Retinal pigment epithelial cell (primary cell): ENCODE data around the gene SEPHS2.

Experiments used
- DNase-seq: peaks from one replicate; pipeline ENCODE4 v3.0.0-alpha.2; 2010; ENCODE audit warnings: low read depth
- H3K4me3 ChIP-seq: 2 replicates; pipeline ENCODE4 v1.5.1; 2011; ENCODE audit warnings: mild to moderate bottlenecking, low read length, control low read depth, moderate library complexity
- CTCF ChIP-seq: conservative IDR thresholded peaks from 2 replicates; pipeline ENCODE4 v1.5.1; 2011; ENCODE audit warnings: low read depth, low read length, control low read depth, inconsistent platforms

The SEPHS2 gene

GRCh38 chr16:30476991-30477390, 31.3 kb upstream of the SEPHS2 start:
- H3K4me3 ChIP-seq: no peak overlapping the region
- TF ChIP-seq CTCF: no peak
- DNase-seq: no peak

- H3K4me3 ChIP-seq: no peak overlapping the region
Observed at GRCh38 chr16:30474684-30475083, 29.0 kb upstream of the SEPHS2 start.

GRCh38 chr16:30474074-30474452, 28.4 kb upstream of the SEPHS2 start:
- no peak for DNase-seq
- no peak for TF ChIP-seq CTCF
- no peak overlapping the region for H3K4me3 ChIP-seq

More at GRCh38 chr16:30474684-30475083, 29.0 kb upstream of the SEPHS2 start:
- TF ChIP-seq CTCF: no peak
- DNase-seq: no peak

GRCh38 chr16:30473231-30474073, 27.8 kb upstream of the SEPHS2 start:
- no peak for TF ChIP-seq CTCF
- no peak for DNase-seq
- no peak overlapping the region for H3K4me3 ChIP-seq

- DNase-seq: no peak
- H3K4me3 ChIP-seq: no peak within 1 kb of the TSS
- no peak for TF ChIP-seq CTCF
Observed at GRCh38 chr16:30472328-30472942, 26.8 kb upstream of the SEPHS2 start, which contains the start of gene ITGAL. ITGAL (plus strand) TSS chr16:30472742; CDS start chr16:30472838, 96 bp downstream.

GRCh38 chr16:30470632-30470995, 24.9 kb upstream of the SEPHS2 start:
- no peak for TF ChIP-seq CTCF
- no peak for DNase-seq
- no peak overlapping the region for H3K4me3 ChIP-seq

- no peak overlapping the region for H3K4me3 ChIP-seq
- no peak for DNase-seq
- no peak for TF ChIP-seq CTCF
Observed at GRCh38 chr16:30470170-30470512, 24.5 kb upstream of the SEPHS2 start.
